GM18508 (cell line): ENCODE results near the gene IL10RA.
"Not testable (repeated sequence)": the region's sequence is repeated elsewhere in the genome, so short reads cannot be mapped to it uniquely, and the experiment has no call there.

Source experiments
- ATAC-seq: cut with Tn5 transposase; IDR thresholded peaks from one replicate; pipeline ENCODE4 v1.9.1; 2021; ENCODE audit warnings: moderate number of reproducible peaks; ENCODE audit not compliant: insufficient read depth, unreplicated experiment

IL10RA gene

GRCh38 chr11:117960406-117960805, 25.8 kb upstream of the IL10RA start:
- ATAC-seq: no peak

GRCh38 chr11:117961896-117962295, 24.3 kb upstream of the IL10RA start:
- no peak for ATAC-seq

GRCh38 chr11:117962826-117963225, 23.4 kb upstream of the IL10RA start:
- no peak for ATAC-seq

GRCh38 chr11:117966908-117967307, 19.3 kb upstream of the IL10RA start:
- no peak for ATAC-seq

GRCh38 chr11:117969160-117969991, 16.8 kb upstream of the IL10RA start:
- no peak for ATAC-seq

GRCh38 chr11:117970400-117971024, 15.7 kb upstream of the IL10RA start:
- ATAC-seq: no peak

GRCh38 chr11:117972044-117972443, 14.2 kb upstream of the IL10RA start:
- no peak for ATAC-seq

- no peak for ATAC-seq
Observed at GRCh38 chr11:117972629-117973502, 13.3 kb upstream of the IL10RA start.

GRCh38 chr11:117973503-117973860, 12.7 kb upstream of the IL10RA start:
- no peak for ATAC-seq

- ATAC-seq: no peak
Observed at GRCh38 chr11:117976445-117976844, 9.7 kb upstream of the IL10RA start.

- ATAC-seq: no peak
Observed at GRCh38 chr11:117977029-117977428, 9.2 kb upstream of the IL10RA start.

GRCh38 chr11:117977612-117978264, 8.5 kb upstream of the IL10RA start:
- not testable (repeated sequence) for ATAC-seq

- not testable (repeated sequence) for ATAC-seq
Observed at GRCh38 chr11:117978291-117978910, 7.8 kb upstream of the IL10RA start.

GRCh38 chr11:117978991-117979390, 7.2 kb upstream of the IL10RA start:
- no peak for ATAC-seq

GRCh38 chr11:117979481-117980211, 6.5 kb upstream of the IL10RA start:
- ATAC-seq: no peak

GRCh38 chr11:117980280-117980679, 5.9 kb upstream of the IL10RA start:
- ATAC-seq: no peak

- ATAC-seq: no peak
Observed at GRCh38 chr11:117980720-117981119, 5.5 kb upstream of the IL10RA start.

- ATAC-seq: no peak
Observed at GRCh38 chr11:117983163-117983475, 3.1 kb upstream of the IL10RA start.

- ATAC-seq: no peak
Observed at GRCh38 chr11:117984476-117984875, 1.7 kb upstream of the IL10RA start.
